Astrocyte (in vitro differentiated cells and primary cell): ENCODE data around the gene DUSP8. TPM values are rescaled to one million over a fixed set of nuclear protein-coding genes. Genes with fewer than 3 reads are reported as not detected.

Source experiments
- DNase-seq: peaks from one replicate; pipeline ENCODE4 v3.0.0-alpha.2; 2010; ENCODE audit warnings: low read depth
- FAIRE-seq: peaks from 2 replicates; lab custom pipeline; 2011; peaks lifted over from hg19 to GRCh38; lab: Jason Lieb, UNC
- H2AFZ ChIP-seq: 2 replicates; pipeline ENCODE4 v1.6.0; 2012; ENCODE audit warnings: low read depth, low read length, inconsistent platforms
- H3K27ac ChIP-seq: 2 replicates; pipeline ENCODE4 v1.5.1; 2011; ENCODE audit warnings: low read depth, low read length, inconsistent platforms
- H3K27me3 ChIP-seq: 2 replicates; pipeline ENCODE4 v1.6.0; 2011; ENCODE audit warnings: low read length, inconsistent platforms; ENCODE audit not compliant: insufficient read depth
- H3K36me3 ChIP-seq: 2 replicates; pipeline ENCODE4 v1.5.1; 2011; ENCODE audit warnings: low read length, inconsistent platforms; ENCODE audit not compliant: insufficient read depth
- H3K4me1 ChIP-seq: 2 replicates; pipeline ENCODE4 v1.5.1; 2011; ENCODE audit warnings: low read length, inconsistent platforms; ENCODE audit not compliant: insufficient read depth
- H3K4me2 ChIP-seq: 2 replicates; pipeline ENCODE4 v1.6.0; 2012; ENCODE audit warnings: low read length, inconsistent platforms
- H3K4me3 ChIP-seq: 2 replicates; pipeline ENCODE4 v1.5.1; 2011; ENCODE audit warnings: low read depth, mild to moderate bottlenecking, low read length, inconsistent platforms; ENCODE audit not compliant: insufficient read depth
- H3K79me2 ChIP-seq: 2 replicates; pipeline ENCODE4 v1.6.0; 2012; ENCODE audit warnings: mild to moderate bottlenecking, low read length, inconsistent platforms; ENCODE audit not compliant: insufficient read depth
- H3K9ac ChIP-seq: 2 replicates; pipeline ENCODE4 v1.6.0; 2012; ENCODE audit warnings: mild to moderate bottlenecking, low read length, inconsistent platforms
- H3K9me3 ChIP-seq: 2 replicates; pipeline ENCODE4 v1.5.1; 2012; ENCODE audit warnings: low read depth, mild to moderate bottlenecking, low read length, inconsistent platforms; ENCODE audit not compliant: insufficient read depth
- H4K20me1 ChIP-seq: 2 replicates; pipeline ENCODE4 v1.6.0; 2012; ENCODE audit warnings: low read length, inconsistent platforms; ENCODE audit not compliant: insufficient read depth
- H3K27ac Mint-ChIP-seq: one replicate; pipeline ENCODE4 v1.8.0; 2021; ENCODE audit warnings: mild to moderate bottlenecking, mixed read lengths; ENCODE audit not compliant: unreplicated experiment
- H3K27me3 Mint-ChIP-seq: one replicate; pipeline ENCODE4 v1.8.0; 2021; ENCODE audit warnings: low read depth, mixed read lengths; ENCODE audit not compliant: unreplicated experiment
- H3K36me3 Mint-ChIP-seq: one replicate; pipeline ENCODE4 v1.8.0; 2021; ENCODE audit warnings: low read depth, mixed read lengths; ENCODE audit not compliant: unreplicated experiment
- H3K4me1 Mint-ChIP-seq: one replicate; pipeline ENCODE4 v1.8.0; 2021; ENCODE audit warnings: low read depth, mixed read lengths; ENCODE audit not compliant: unreplicated experiment
- H3K4me3 Mint-ChIP-seq: one replicate; pipeline ENCODE4 v1.8.0; 2021; ENCODE audit warnings: mild to moderate bottlenecking, moderate library complexity, mixed read lengths; ENCODE audit not compliant: unreplicated experiment
- H3K9me3 Mint-ChIP-seq: one replicate; pipeline ENCODE4 v1.8.0; 2021; ENCODE audit warnings: mild to moderate bottlenecking, mixed read lengths; ENCODE audit not compliant: unreplicated experiment
- CTCF ChIP-seq: IDR thresholded peaks from 2 replicates; pipeline ENCODE4 v1.5.1; 2011; ENCODE audit warnings: low read depth, mild to moderate bottlenecking, inconsistent platforms, low read length, moderate library complexity; ENCODE audit not compliant: insufficient read depth
- EZH2 ChIP-seq: IDR thresholded peaks from 2 replicates; pipeline ENCODE4 v1.6.1; 2012; ENCODE audit warnings: mild to moderate bottlenecking, low read length, inconsistent platforms; ENCODE audit not compliant: insufficient read depth
- total RNA-seq: library from RNA; stranded (reverse); gene quantifications from 2 replicates; pipeline ENCODE4 v1.2.1, GENCODE V29; 2021

DUSP8 gene
- total RNA-seq, 1 donor from 2014 or later = 14.8 TPM

- H3K4me3 Mint-ChIP-seq = no peak overlapping the region
- no peak overlapping the region for H3K27ac Mint-ChIP-seq
- H3K4me2 ChIP-seq = no peak overlapping the region
- no peaks in the 10 kb centered on the region for H3K9me3 ChIP-seq
- H3K9ac ChIP-seq = no peak overlapping the region
- H3K4me3 ChIP-seq = no peak overlapping the region
- FAIRE-seq (no peak), DNase-seq (no peak)
- no peaks in the 10 kb centered on the region for H3K9me3 Mint-ChIP-seq
- H3K36me3 Mint-ChIP-seq = peaks cover 8% of the 10 kb centered on the region
- TF ChIP-seq CTCF (no peak), EZH2 (no peak)
- no peak overlapping the region for H3K27ac ChIP-seq
- peaks cover 11% of the 10 kb centered on the region for H3K27me3 Mint-ChIP-seq
- no peaks in the 10 kb centered on the region for H3K36me3 ChIP-seq
- H2AFZ ChIP-seq = no peak overlapping the region
- H4K20me1 ChIP-seq = peaks cover 28% of the 10 kb centered on the region
- H3K79me2 ChIP-seq = no peaks in the 10 kb centered on the region
- peaks cover 3% of the 10 kb centered on the region for H3K4me1 Mint-ChIP-seq
- H3K27me3 ChIP-seq = no peaks in the 10 kb centered on the region
- H3K4me1 ChIP-seq = peaks cover 22% of the 10 kb centered on the region
These were observed 16.9 kb downstream of the DUSP8 start for GRCh38 chr11:1554981-1555712.

DNA sequence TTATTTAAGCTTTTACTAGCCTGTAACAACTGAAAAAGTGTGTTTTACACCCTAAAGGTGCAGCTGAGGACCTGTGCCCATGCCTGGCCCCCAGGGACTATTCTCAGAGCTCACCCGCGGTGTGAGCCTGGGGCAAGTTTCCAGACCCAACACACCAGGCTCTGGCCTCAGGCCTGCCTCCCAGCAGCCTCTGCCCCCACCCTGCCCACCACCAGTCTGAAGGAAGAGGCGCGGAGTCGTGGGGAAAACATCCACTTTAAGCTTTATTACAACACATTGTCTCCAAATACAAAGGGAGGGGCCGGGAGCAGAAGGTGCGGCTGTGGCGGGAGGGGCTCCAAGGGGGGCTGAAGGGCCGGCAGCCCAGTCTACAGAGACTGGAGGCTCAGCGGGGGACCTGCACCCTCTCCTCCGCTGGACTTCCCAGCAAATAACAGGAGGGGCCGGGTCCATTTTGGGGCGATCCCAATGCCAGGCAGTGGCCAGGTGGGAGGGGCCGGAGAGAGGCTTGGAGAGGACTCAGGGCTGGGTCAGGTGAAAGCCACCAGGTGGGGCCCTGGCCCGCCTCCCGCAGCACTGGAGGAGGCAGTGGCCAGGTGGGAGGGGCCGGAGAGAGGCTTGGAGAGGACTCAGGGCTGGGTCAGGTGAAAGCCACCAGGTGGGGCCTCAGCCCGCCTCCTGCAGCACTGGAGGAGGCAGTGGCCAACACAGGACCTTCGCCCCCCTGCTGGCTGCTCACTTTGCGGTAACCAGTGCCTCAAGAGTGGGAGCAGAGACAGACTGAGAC, 18.1 kb downstream of the DUSP8 start:
- Histone ChIP-seq H2AFZ (no peak overlapping the region), H3K4me3 (no peak overlapping the region), H4K20me1 (peaks cover 16% of the 10 kb centered on the region), H3K9ac (no peak overlapping the region), H3K9me3 (no peaks in the 10 kb centered on the region), H3K79me2 (no peaks in the 10 kb centered on the region), H3K4me1 (peaks cover 15% of the 10 kb centered on the region), H3K27me3 (no peaks in the 10 kb centered on the region), H3K36me3 (no peaks in the 10 kb centered on the region), H3K27ac (no peak overlapping the region), H3K4me2 (no peak overlapping the region)
- Mint-ChIP-seq H3K9me3 (no peaks in the 10 kb centered on the region), H3K4me1 (peaks cover 2% of the 10 kb centered on the region), H3K27ac (no peak overlapping the region), H3K36me3 (peaks cover 8% of the 10 kb centered on the region), H3K27me3 (peaks cover 22% of the 10 kb centered on the region), H3K4me3 (no peak overlapping the region)
- TF ChIP-seq EZH2 (no peak), CTCF (no peak)
- no peak for FAIRE-seq
- DNase-seq = no peak
